Muscle layer of duodenum (tissue), 2 donors: Measurements from ENCODE around the gene RPS26.
A peak's percentile ranks its signal among the peaks of the same experiment; 100 is the strongest.

Experiments
- H3K27ac ChIP-seq: one replicate; pipeline ENCODE4 v1.7.0; 2013; ENCODE audit warnings: mild to moderate bottlenecking, low read length
- H3K27me3 ChIP-seq: one replicate; pipeline ENCODE4 v1.7.0; 2013; ENCODE audit warnings: low read depth, mild to moderate bottlenecking, control low read depth, low read length
- H3K36me3 ChIP-seq, 2 donors: one replicate each; pipeline ENCODE4 v1.7.0; 2013; ENCODE audit warnings: low read length in 2 of 2, control low read depth in 1 of 2, mild to moderate bottlenecking in 1 of 2; ENCODE audit not compliant: insufficient read depth in 2 of 2, control insufficient read depth in 1 of 2
- H3K4me1 ChIP-seq, 2 donors: one replicate each; pipeline ENCODE4 v1.7.0; 2013; ENCODE audit warnings: low read length in 2 of 2, mild to moderate bottlenecking in 2 of 2, control low read depth in 1 of 2, moderate library complexity in 1 of 2; ENCODE audit not compliant: insufficient read depth in 2 of 2, control insufficient read depth in 1 of 2
- H3K4me3 ChIP-seq, 2 donors: one replicate each; pipeline ENCODE4 v1.7.0; 2013; ENCODE audit warnings: low read length in 2 of 2, low read depth in 1 of 2, mild to moderate bottlenecking in 1 of 2
- H3K9me3 ChIP-seq, 2 donors: one replicate each; pipeline ENCODE4 v1.7.0; 2013; ENCODE audit warnings: low read length in 2 of 2, control low read depth in 1 of 2, mild to moderate bottlenecking in 1 of 2; ENCODE audit not compliant: control insufficient read depth in 1 of 2
- donor health status: healthy.

The RPS26 gene

DNA sequence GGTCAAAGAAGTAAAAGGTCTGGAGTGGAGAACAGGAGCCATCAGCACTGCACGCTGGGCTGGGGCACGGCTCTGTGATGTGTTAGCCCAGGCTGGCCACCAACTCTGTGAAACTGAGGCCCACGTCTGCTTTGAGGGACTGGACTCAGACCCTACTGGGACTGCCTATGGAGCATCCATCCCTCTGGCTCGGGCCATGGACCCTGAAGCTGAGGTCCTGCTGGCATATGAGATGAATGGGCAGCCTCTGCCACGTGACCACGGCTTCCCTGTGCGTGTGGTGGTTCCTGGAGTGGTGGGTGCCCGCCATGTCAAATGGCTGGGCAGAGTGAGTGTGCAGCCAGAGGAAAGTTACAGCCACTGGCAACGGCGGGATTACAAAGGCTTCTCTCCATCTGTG, 37.5 kb upstream of the RPS26 start:
- no peaks in the 10 kb centered on the region for H3K27me3 ChIP-seq
- peaks cover 5 to 7% of the 10 kb centered on the region in 2 donors for H3K4me1 ChIP-seq
- H3K36me3 ChIP-seq = peaks cover 22 to 28% of the 10 kb centered on the region in 2 donors

GRCh38 chr12:56007564-56008559, 33.9 kb upstream of the RPS26 start:
- H3K4me1 ChIP-seq = peaks cover 5 to 7% of the 10 kb centered on the region in 2 donors
- H3K9me3 ChIP-seq = no peaks in the 10 kb centered on the region
- peak overlapping the region; percentile 73 to 82 for H3K4me3 ChIP-seq
- peak overlapping the region; percentile 72 for H3K27ac ChIP-seq
- no peaks in the 10 kb centered on the region for H3K27me3 ChIP-seq
- H3K36me3 ChIP-seq = peaks cover 14 to 18% of the 10 kb centered on the region in 2 donors

More for the DNA sequence above, 37.5 kb upstream of the RPS26 start:
- no peak overlapping the region for H3K27ac ChIP-seq
- H3K9me3 ChIP-seq = no peaks in the 10 kb centered on the region
- H3K4me3 ChIP-seq = no peak overlapping the region

DNA sequence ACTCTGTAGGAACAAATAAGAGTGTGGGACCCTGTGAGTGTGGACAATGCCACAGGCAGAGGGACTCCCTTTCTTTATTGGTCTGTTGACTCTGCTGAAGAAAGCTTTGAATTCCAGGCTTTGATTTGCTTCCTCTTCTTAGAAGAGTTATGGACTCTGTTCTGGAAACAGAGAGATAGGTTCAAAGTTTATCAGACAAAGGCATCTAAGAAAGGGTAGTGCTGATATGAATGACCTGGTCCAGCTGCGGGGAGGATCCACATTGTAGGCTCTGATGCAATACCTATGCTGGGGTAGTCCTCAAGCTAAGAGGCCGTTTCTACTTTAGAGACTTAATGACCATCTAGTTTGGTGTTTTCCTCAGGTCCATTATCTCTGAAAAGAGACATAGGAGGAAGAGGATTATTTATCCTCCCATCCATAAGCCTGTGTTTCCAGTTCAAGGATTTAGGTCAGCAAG, 31.6 kb upstream of the RPS26 start:
- Histone ChIP-seq H3K27me3 (no peaks in the 10 kb centered on the region), H3K27ac (no peak overlapping the region), H3K36me3 (peaks cover 0 to 5% of the 10 kb centered on the region in 2 donors), H3K4me3 (no peak overlapping the region), H3K4me1 (peaks cover 5 to 7% of the 10 kb centered on the region in 2 donors), H3K9me3 (no peaks in the 10 kb centered on the region)

DNA sequence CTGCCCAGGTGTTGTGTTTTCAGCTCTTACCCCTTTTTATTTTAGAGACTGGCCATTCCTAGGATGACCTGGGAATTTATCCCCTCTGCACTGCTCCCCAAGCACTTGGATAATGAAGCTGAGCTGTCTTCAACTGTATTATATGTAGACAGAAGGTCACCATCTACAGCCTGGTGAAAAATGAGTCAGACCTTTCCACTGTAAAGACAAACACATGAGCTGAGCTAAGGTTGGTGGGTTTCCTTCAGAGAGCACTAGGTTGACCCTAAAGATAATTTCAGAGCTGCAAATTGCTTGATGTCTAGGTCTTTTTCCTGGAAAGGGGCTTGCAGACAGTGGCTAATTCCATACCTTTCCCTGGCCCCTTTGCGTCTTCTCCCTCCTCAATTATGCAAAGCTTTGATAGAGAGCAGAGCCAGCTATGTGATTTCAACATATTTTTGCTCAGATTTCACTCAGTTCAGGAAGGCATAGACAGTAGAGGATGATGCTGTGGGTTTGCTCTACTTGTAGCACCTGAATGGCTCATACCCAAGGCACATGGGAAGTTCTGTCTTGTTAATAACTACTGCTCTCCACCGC, 30.1 kb upstream of the RPS26 start:
- Histone ChIP-seq H3K27me3 (no peaks in the 10 kb centered on the region), H3K36me3 (peaks cover 0 to 5% of the 10 kb centered on the region in 2 donors), H3K9me3 (no peaks in the 10 kb centered on the region), H3K27ac (no peak overlapping the region), H3K4me3 (no peak overlapping the region), H3K4me1 (peaks cover 5 to 7% of the 10 kb centered on the region in 2 donors)

GRCh38 chr12:56013482-56013881, 28.2 kb upstream of the RPS26 start:
- Histone ChIP-seq H3K4me1 (peaks cover 0 to under 1% of the 10 kb centered on the region in 2 donors), H3K4me3 (no peak overlapping the region), H3K36me3 (peaks cover 0 to 5% of the 10 kb centered on the region in 2 donors), H3K27me3 (no peaks in the 10 kb centered on the region), H3K9me3 (no peaks in the 10 kb centered on the region), H3K27ac (no peak overlapping the region)

GRCh38 chr12:56014205-56014604, 27.5 kb upstream of the RPS26 start:
- no peaks in the 10 kb centered on the region for H3K27me3 ChIP-seq
- H3K4me3 ChIP-seq = no peak overlapping the region
- peaks cover 0 to 5% of the 10 kb centered on the region in 2 donors for H3K36me3 ChIP-seq
- no peak overlapping the region for H3K27ac ChIP-seq
- no peaks in the 10 kb centered on the region for H3K9me3 ChIP-seq
- no peaks in the 10 kb centered on the region for H3K4me1 ChIP-seq

DNA sequence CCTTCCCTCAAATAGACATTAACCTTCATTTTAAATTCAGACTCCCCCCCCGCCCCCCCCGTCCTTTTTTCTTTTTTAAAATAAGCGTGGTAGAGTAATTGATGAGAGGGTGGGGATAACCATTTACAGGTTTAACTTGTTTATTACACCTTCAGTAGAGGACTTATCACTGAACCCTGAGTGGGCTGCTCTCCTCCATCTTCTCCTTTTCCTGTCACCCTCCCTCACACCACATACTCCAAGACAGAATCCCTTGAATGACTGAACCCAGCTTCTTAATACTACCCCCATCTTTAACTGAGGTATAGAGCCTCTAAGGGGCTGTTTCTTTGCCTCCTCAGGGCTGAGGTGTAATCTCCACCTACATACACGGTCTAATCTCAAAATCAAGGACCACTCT, 24.5 kb upstream of the RPS26 start:
- Histone ChIP-seq H3K27ac (no peak overlapping the region), H3K27me3 (no peaks in the 10 kb centered on the region), H3K36me3 (peaks cover 0 to 5% of the 10 kb centered on the region in 2 donors), H3K9me3 (no peaks in the 10 kb centered on the region), H3K4me3 (no peak overlapping the region), H3K4me1 (peaks cover 2 to 22% of the 10 kb centered on the region in 2 donors)

DNA sequence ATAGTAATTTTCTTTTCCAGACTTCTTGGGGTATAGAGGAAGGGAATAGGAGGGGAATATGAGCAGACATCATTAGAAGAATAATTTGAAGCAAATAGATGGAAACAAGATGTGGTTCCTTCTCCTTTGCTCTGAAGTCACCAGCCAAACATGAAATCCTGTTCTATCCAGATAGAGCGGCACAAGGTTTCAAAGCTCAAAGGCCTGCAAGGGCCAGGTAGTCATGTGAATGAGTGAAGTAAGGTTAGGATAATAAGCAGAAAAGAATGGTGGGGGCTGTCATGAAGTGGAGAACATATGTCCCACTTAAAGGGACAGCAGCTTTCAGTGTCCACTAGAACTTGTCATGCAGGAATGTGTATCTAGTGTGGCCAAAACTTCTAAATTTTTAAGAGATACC, 23.4 kb upstream of the RPS26 start:
- peaks cover 0 to 5% of the 10 kb centered on the region in 2 donors for H3K36me3 ChIP-seq
- no peak overlapping the region for H3K4me3 ChIP-seq
- no peak overlapping the region for H3K27ac ChIP-seq
- H3K27me3 ChIP-seq = no peaks in the 10 kb centered on the region
- peaks cover 4 to 23% of the 10 kb centered on the region in 2 donors for H3K4me1 ChIP-seq
- no peaks in the 10 kb centered on the region for H3K9me3 ChIP-seq

GRCh38 chr12:56020423-56021184, 21.1 kb upstream of the RPS26 start, which contains the start of gene IKZF4:
IKZF4 (plus strand) TSS chr12:56021043; CDS start chr12:56021494, 451 bp downstream.
- no peaks in the 10 kb centered on the region for H3K9me3 ChIP-seq
- H3K27me3 ChIP-seq = no peaks in the 10 kb centered on the region
- peaks cover 4 to 23% of the 10 kb centered on the region in 2 donors for H3K4me1 ChIP-seq
- peaks cover 8% of the 10 kb centered on the region in 2 donors for H3K36me3 ChIP-seq
- peak within 1 kb of the TSS; percentile 48 to 55 for H3K4me3 ChIP-seq
- H3K27ac ChIP-seq = peak within 1 kb of the TSS; percentile 47

DNA sequence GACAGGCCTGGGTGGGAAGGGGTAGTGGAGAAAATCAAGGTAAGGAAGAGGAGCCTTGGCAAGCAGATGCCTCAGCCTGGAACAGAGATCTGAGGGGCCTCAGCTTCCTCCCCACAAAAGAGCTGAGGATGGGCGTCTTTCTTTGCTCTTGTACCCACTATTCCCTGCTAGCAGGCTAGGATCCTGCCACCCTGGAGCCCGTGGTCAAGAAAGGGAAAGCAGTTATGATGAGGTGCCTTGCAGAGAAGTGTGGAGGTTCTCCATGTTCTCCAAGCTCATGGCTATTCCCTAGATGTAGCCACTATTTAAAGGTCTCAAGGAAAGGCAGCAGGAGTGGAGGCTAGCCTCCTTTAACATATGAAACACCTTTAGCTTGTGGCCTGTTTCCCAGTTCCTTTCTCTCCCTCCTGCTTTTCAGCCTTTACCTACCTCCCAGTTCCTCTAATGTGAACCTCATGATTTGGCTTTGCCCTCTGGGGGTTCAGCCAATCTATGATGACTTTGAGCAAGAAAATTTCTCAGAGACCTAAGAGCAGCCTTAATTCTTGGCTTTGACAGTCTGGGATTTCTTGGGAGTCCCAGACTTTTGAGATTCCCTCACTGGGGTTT, 19.7 kb upstream of the RPS26 start:
- Histone ChIP-seq H3K27ac (peak overlapping the region; percentile 47), H3K9me3 (no peaks in the 10 kb centered on the region), H3K4me1 (peaks cover 4 to 23% of the 10 kb centered on the region in 2 donors), H3K27me3 (no peaks in the 10 kb centered on the region), H3K36me3 (peaks cover 13 to 16% of the 10 kb centered on the region in 2 donors), H3K4me3 (peak overlapping the region; percentile 48 to 55)
